Glutamatergic neuron (in vitro differentiated cells): Measurements from ENCODE around the gene ATP9B. TPM values are rescaled to one million over a fixed set of nuclear protein-coding genes. Genes with fewer than 3 reads are reported as not detected.

Experiments used
- DNase-seq: peaks from one replicate; pipeline ENCODE4 v3.0.0; 2022
- H3K27ac Mint-ChIP-seq: one replicate; pipeline ENCODE4 v1.8.0; 2020; ENCODE audit warnings: mild to moderate bottlenecking, mixed read lengths, inconsistent platforms; ENCODE audit not compliant: unreplicated experiment
- H3K27me3 Mint-ChIP-seq: one replicate; pipeline ENCODE4 v1.8.0; 2020; ENCODE audit warnings: mild to moderate bottlenecking, moderate library complexity, mixed read lengths, inconsistent platforms; ENCODE audit not compliant: unreplicated experiment
- H3K36me3 Mint-ChIP-seq: one replicate; pipeline ENCODE4 v1.8.0; 2020; ENCODE audit warnings: mild to moderate bottlenecking, mixed read lengths, inconsistent platforms; ENCODE audit not compliant: unreplicated experiment
- H3K4me1 Mint-ChIP-seq: one replicate; pipeline ENCODE4 v1.8.0; 2020; ENCODE audit warnings: mild to moderate bottlenecking, low read depth, mixed read lengths, inconsistent platforms; ENCODE audit not compliant: unreplicated experiment
- H3K4me3 Mint-ChIP-seq: one replicate; pipeline ENCODE4 v1.8.0; 2020; ENCODE audit warnings: mild to moderate bottlenecking, mixed read lengths, inconsistent platforms; ENCODE audit not compliant: unreplicated experiment
- H3K9me3 Mint-ChIP-seq: one replicate; pipeline ENCODE4 v1.8.0; 2020; ENCODE audit warnings: mild to moderate bottlenecking, moderate library complexity, mixed read lengths, inconsistent platforms; ENCODE audit not compliant: unreplicated experiment
- CTCF ChIP-seq: fragments of 200-600 bp; sonication (generic); IDR thresholded peaks from one replicate; pipeline ENCODE4 v1.5.0; 2021; ENCODE audit not compliant: partially characterized antibody, unreplicated experiment
- total RNA-seq: library from RNA; stranded (reverse); fragmentation: NEBNext Ultra II Directional; extraction: Animal tissue kit (Norgen Biotek cat#: 25700); gene quantifications from one replicate; pipeline ENCODE4 v1.2.1, GENCODE V29; 2021; ENCODE audit not compliant: unreplicated experiment

ATP9B gene
- total RNA-seq, 1 donor from 2014 or later: 62.6 TPM

GRCh38 chr18:79042276-79042675, 26.9 kb upstream of the ATP9B start:
- Mint-ChIP-seq H3K4me1 (peaks cover 2% of the 10 kb centered on the region), H3K36me3 (peaks cover 5% of the 10 kb centered on the region), H3K4me3 (no peak overlapping the region), H3K27me3 (peaks cover 5% of the 10 kb centered on the region), H3K9me3 (peaks cover 3% of the 10 kb centered on the region), H3K27ac (no peak overlapping the region)
- no peak for TF ChIP-seq CTCF
- DNase-seq: no peak

- Mint-ChIP-seq H3K4me1 (peaks cover 2% of the 10 kb centered on the region), H3K4me3 (no peak overlapping the region), H3K9me3 (no peaks in the 10 kb centered on the region), H3K27me3 (peaks cover 5% of the 10 kb centered on the region), H3K36me3 (peaks cover 5% of the 10 kb centered on the region), H3K27ac (no peak overlapping the region)
- no peak for DNase-seq
- TF ChIP-seq CTCF: no peak
These were observed 25.9 kb upstream of the ATP9B start for GRCh38 chr18:79043288-79043687.

- Mint-ChIP-seq H3K4me1 (no peaks in the 10 kb centered on the region), H3K9me3 (no peaks in the 10 kb centered on the region), H3K27me3 (peaks cover 4% of the 10 kb centered on the region), H3K4me3 (no peak overlapping the region), H3K36me3 (peaks cover 5% of the 10 kb centered on the region), H3K27ac (no peak overlapping the region)
- no peak for DNase-seq
- TF ChIP-seq CTCF: no peak
These were observed 22.7 kb upstream of the ATP9B start for GRCh38 chr18:79046522-79046921.

- Mint-ChIP-seq H3K9me3 (no peaks in the 10 kb centered on the region), H3K4me1 (no peaks in the 10 kb centered on the region), H3K36me3 (peaks cover 5% of the 10 kb centered on the region), H3K4me3 (no peak overlapping the region), H3K27ac (no peak overlapping the region), H3K27me3 (peaks cover 6% of the 10 kb centered on the region)
- no peak for TF ChIP-seq CTCF
- no peak for DNase-seq
These were observed 21.5 kb upstream of the ATP9B start for GRCh38 chr18:79047556-79048244.

GRCh38 chr18:79048245-79048632, 21.0 kb upstream of the ATP9B start:
- Mint-ChIP-seq H3K4me1 (no peaks in the 10 kb centered on the region), H3K4me3 (no peak overlapping the region), H3K36me3 (peaks cover 5% of the 10 kb centered on the region), H3K27ac (no peak overlapping the region), H3K9me3 (no peaks in the 10 kb centered on the region), H3K27me3 (peaks cover 6% of the 10 kb centered on the region)
- TF ChIP-seq CTCF: no peak
- no peak for DNase-seq
